GM21390 (cell line): ENCODE data around the gene NDUFV1.
"Not testable (repeated sequence)": the region's sequence is repeated elsewhere in the genome, so short reads cannot be mapped to it uniquely, and the experiment has no call there.

Source experiments
- ATAC-seq: cut with Tn5 transposase; IDR thresholded peaks from one replicate; pipeline ENCODE4 v1.9.1; 2021; ENCODE audit not compliant: unreplicated experiment

NDUFV1 gene

DNA sequence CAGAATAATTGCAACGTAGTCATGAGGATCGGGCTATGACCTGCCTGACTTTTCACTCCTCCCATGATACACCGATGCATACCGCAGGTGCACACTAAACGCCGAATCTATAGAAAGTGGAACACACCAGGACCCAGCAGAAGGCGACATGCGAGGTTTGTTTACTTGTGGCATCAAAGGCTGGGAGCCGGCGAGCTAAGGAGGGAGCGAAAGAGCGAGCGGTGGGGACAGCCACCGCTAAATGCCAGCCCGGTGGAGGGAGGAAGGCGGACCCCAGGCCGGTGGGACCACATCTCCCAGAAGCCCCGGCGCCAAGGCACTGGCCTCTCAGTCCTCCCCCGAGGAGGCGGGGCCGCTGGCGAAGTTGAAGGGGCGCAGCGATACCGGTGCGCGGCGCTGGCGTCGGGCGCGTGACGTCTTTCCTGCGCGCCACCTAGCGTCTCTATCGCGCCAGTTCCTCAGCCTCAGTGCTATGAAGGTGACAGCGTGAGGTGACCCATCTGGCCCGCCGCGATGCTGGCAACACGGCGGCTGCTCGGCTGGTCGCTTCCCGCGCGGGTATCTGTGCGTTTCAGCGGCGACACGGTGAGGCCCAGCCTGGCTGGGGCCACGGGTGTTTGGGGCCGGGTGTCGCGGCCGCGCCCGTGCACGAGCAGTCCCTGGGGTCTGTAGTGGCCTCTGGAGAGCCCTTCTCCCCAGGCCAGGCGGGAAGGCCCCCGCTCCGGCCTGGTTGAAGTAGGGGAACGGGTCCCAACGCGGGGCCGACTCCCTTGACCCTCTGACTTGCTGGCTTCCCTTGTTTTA is at the start of gene NDUFV1:
NDUFV1 (plus strand) TSS at position 445 of the 804 bp plus-strand sequence; CDS start at position 514, 69 bp downstream.
- peak; percentile 94 for ATAC-seq

- ATAC-seq = no peak
Measured at GRCh38 chr11:67558084-67558772, 48.5 kb upstream of the NDUFV1 start.

DNA sequence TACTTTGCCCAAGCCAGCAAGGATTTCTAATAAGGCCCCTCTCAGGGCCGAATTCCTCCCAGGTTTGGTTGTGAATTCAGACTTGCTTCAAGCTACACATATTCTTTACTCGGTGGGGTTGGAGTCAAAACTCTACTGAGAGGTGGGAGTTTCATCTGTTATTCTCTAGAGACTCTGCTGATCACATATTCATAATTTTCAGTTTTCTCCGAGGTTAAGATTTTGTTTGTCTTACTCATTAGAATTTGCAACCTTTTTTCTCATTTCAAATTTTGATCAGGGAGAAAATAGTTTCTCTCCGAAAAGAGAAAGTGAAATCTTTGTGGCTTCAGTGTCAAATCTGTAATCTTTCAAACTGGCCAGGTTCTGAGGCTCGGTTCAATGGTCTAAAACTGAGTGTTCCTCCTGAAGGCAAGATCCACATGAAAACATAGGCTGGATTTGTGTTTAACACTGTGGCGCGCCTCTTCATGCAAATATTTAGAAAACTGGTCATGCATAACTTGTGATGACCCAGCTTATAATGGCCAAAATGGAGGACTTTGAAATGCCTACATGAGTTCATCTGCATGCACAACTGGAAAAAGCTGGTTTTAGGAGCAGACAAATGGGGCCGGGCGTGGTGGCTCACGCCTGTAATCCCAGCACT is 44.6 kb upstream of the NDUFV1 start:
- peak; percentile 75 for ATAC-seq

- ATAC-seq = no peak
Measured at GRCh38 chr11:67562963-67563704, 43.6 kb upstream of the NDUFV1 start.

- not testable (repeated sequence) for ATAC-seq
Measured at GRCh38 chr11:67563705-67564114, 43.0 kb upstream of the NDUFV1 start.

DNA sequence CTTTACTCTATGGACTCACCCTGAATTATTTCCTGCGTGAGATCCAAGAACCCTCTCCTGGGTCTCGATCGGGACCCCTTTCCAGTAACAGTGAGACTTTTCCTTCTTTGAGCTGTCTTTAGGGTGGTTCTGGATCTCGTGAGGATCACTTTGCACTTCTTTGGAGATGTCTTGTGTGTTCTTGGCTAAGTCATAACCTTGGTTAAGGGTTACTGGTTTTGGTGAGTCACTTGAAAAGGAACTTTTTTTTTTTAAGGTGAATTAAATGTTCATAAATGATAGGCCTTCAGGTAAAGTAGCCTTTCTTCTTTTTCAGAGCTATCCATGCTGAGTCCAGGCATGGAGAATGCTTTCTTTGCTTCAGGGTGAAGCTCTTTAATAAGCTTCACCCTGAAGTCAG is 42.5 kb upstream of the NDUFV1 start:
- no peak for ATAC-seq

- ATAC-seq = no peak
Measured at GRCh38 chr11:67571443-67571842, 35.3 kb upstream of the NDUFV1 start.

GRCh38 chr11:67572305-67572704 is 34.4 kb upstream of the NDUFV1 start:
- ATAC-seq = no peak

DNA sequence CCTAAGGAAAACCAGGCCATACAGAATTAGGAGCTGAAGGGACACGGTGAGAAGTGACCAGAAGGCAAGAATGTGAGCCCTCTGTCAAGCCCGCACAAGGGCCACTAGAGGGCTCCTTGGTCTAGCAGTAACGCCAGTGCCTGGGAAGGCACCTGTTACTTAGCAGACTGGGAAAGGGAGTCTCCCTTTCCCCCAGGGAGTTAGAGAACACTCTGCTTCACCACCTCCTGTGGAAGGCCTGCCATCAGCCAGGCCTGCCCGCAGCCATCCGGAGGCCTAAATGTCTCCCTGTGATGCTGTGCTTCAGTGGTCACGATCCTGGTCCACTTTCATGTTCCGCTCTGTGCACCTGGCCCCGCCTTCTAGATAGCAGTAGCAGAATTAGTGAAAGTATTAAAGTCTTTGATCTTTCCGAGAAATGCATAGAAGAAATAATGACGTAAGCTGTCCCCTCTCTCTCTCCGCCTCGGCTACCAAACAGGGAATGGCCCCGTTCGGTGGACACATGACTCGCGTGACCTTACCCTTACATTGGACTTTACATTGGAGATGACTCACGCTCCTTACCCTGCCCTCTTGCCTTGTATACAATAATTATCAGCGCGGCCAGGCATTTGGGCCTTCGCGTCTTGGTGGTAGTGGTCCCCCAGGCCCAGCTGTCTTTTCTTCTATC is 33.9 kb upstream of the NDUFV1 start:
- ATAC-seq = no peak

DNA sequence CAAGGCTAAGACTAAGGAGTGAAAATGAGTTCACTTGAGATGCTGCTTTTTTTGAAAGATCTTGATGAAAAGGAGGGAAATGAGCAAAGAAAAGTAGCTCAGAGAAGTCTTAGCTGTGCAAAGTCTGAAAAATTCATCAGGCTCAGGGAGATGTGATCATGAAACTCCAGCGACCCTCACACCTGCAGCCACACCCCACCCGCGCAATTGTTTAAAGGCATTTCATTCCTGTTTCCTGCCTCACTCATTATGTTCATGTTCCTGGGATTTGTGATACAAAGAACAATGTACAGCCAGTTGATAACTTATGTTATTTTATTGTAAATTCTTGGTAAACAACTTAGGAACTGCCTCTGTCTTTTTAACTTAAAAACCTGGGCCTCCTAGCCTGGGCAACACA is 31.8 kb upstream of the NDUFV1 start:
- ATAC-seq = no peak

DNA sequence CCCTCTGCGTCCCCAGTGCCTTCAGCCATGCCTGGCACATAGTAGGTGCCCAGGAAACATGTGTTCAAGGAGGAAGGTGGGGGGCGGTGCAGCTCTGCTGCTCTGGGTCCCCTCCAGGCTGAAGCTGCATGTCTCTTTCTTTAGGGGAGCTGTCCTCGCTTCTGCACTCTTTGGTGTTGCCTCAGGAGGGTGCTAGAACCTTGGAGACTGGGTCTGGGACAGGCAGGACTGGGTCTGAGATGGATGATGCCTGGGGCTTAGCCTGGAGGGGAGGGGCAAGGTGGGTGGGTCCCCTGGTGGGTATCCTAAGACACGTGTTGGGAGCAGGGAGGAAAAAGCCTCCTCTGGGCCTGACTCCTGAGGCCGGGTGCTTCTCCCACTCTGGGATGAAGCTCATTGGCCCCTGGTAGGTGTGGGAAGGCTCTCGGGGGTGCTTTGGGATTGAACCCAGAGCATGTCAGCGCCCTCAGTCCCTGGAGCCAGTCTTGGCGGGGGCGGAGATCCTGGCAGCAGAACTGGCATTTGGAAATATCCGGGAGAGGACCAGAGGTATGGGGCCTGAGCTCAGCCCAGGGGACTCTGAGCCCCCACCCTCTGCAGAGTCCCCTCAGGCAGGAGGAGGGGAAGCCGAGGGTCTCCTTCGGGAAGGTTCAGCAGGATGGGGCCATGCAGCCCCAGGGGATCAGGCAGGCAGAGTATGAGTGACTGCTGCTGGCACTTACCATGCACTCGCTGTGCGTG is 29.8 kb upstream of the NDUFV1 start:
- no peak for ATAC-seq

DNA sequence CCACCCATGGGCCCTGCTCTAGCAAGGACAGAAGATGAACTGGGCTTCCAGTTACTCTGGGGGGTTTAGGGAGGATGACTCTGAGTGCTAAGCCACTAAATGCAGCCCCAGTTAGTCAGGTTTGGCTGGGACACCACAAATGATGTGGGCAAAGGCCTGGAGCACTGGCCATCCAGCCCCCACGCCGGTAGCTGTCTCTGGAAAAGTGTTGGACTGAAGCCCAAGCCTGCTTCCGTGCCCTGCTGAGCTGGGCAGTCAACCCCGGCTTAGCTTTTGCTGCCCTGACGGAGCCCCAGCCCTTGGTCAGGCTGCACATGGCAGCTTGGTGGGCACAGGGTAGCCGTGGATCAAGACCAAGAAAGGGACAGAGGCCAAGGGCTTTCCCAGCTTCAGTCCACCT is 28.8 kb upstream of the NDUFV1 start:
- ATAC-seq = no peak

GRCh38 chr11:67581469-67581868 is 25.3 kb upstream of the NDUFV1 start:
- no peak for ATAC-seq

DNA sequence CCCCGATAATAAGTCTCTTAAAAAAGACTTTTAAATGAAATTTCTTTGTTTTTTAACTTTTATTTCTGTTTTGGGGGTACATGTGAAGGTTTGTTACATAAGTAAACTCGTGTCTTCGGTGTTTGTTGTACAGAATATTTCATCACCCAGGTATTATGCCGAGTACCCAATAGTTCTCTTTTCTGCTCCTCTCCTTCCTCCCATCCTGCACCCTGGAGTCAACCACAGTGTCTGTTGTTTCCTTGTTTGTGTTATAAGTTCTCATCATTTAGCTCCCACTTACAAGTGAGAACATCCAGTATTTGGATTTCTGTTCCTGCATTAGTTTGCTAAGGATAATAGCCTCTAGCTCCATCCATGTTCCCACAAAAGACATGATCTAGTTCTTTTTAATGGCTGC is 24.7 kb upstream of the NDUFV1 start:
- ATAC-seq = no peak

DNA sequence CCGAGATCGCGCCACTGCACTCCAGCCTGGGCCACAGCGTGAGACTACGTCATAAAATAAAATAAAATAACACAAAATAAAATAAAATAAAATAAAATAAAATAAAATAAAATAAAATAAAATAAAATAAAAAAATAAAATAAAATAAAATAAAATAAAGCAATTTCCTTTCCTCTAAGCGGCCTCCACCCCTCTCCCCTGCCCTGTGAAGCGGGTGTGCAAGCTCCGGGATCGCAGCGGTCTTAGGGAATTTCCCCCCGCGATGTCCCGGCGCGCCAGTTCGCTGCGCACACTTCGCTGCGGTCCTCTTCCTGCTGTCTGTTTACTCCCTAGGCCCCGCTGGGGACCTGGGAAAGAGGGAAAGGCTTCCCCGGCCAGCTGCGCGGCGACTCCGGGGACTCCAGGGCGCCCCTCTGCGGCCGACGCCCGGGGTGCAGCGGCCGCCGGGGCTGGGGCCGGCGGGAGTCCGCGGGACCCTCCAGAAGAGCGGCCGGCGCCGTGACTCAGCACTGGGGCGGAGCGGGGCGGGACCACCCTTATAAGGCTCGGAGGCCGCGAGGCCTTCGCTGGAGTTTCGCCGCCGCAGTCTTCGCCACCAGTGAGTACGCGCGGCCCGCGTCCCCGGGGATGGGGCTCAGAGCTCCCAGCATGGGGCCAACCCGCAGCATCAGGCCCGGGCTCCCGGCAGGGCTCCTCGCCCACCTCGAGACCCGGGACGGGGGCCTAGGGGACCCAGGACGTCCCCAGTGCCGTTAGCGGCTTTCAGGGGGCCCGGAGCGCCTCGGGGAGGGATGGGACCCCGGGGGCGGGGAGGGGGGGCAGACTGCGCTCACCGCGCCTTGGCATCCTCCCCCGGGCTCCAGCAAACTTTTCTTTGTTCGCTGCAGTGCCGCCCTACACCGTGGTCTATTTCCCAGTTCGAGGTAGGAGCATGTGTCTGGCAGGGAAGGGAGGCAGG is 23.2 kb upstream of the NDUFV1 start, which contains the start of gene GSTP1:
GSTP1 (plus strand) TSS at position 566 of the 958 bp plus-strand sequence; CDS start at position 598, 32 bp downstream.
- ATAC-seq = peak; percentile 57

DNA sequence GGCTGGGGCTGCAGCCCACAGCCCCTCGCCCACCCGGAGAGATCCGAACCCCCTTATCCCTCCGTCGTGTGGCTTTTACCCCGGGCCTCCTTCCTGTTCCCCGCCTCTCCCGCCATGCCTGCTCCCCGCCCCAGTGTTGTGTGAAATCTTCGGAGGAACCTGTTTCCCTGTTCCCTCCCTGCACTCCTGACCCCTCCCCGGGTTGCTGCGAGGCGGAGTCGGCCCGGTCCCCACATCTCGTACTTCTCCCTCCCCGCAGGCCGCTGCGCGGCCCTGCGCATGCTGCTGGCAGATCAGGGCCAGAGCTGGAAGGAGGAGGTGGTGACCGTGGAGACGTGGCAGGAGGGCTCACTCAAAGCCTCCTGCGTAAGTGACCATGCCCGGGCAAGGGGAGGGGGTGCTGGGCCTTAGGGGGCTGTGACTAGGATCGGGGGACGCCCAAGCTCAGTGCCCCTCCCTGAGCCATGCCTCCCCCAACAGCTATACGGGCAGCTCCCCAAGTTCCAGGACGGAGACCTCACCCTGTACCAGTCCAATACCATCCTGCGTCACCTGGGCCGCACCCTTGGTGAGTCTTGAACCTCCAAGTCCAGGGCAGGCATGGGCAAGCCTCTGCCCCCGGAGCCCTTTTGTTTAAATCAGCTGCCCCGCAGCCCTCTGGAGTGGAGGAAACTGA is 22.4 kb upstream of the NDUFV1 start:
- ATAC-seq = no peak

- no peak for ATAC-seq
Measured at GRCh38 chr11:67584881-67585873, 21.6 kb upstream of the NDUFV1 start.
